Right lobe of liver (tissue), 6 donors: ENCODE results near the gene NUB1. TPM values are rescaled to one million over a fixed set of nuclear protein-coding genes. Genes with fewer than 3 reads are reported as not detected.
A peak's percentile ranks its signal among the peaks of the same experiment; 100 is the strongest.

Experiments used
- ATAC-seq, 4 donors: fragments of 200-7000 bp; cut with Tn5 transposase; one replicate each; pipeline ENCODE4 v1.9.1; 2020; ENCODE audit warnings: mild to moderate bottlenecking in 4 of 4, moderate library complexity in 4 of 4
- DNase-seq, 3 donors: peaks; one replicate each; pipeline ENCODE4 v3.0.0-alpha.2; 2020
- H3K27ac ChIP-seq, 3 donors: fragments of 200-600 bp; one replicate each; pipeline ENCODE4 v1.8.0; 2022
- H3K27me3 ChIP-seq, 2 donors: fragments of 200-600 bp; one replicate each; pipeline ENCODE4 v1.8.0; 2022
- H3K36me3 ChIP-seq, 4 donors: fragments of 200-600 bp; sonication (generic) in 1 of 4; one replicate each; pipeline versions ENCODE4 v1.5.1 to v1.8.0; 2017 to 2022; ENCODE audit warnings: control low read depth in 1 of 4
- H3K4me1 ChIP-seq, 4 donors: fragments of 200-600 bp; sonication (generic) in 1 of 4; one replicate each; pipeline versions ENCODE4 v1.5.1 to v1.8.0; 2017 to 2022; ENCODE audit warnings: control low read depth in 1 of 4
- H3K4me3 ChIP-seq, 3 donors: fragments of 200-600 bp; one replicate each; pipeline ENCODE4 v1.8.0; 2022
- H3K9me3 ChIP-seq, 4 donors: fragments of 200-600 bp; sonication (generic) in 1 of 4; one replicate each; pipeline versions ENCODE4 v1.5.1 to v1.8.0; 2017 to 2022; ENCODE audit warnings: control low read depth in 1 of 4
- CTCF ChIP-seq, 4 donors: fragments of 200-600 bp in 3 of 4; fragments of 450-650 bp in 1 of 4; IDR thresholded peaks; one replicate each; pipeline versions ENCODE4 v1.5.1 to v1.8.0; 2016 to 2022; ENCODE audit warnings: antibody characterized with exemption in 4 of 4, mild to moderate bottlenecking in 2 of 4
- POLR2A ChIP-seq: fragments of 450-650 bp; IDR thresholded peaks from one replicate; pipeline ENCODE4 v1.6.1; 2017; ENCODE audit warnings: antibody characterized with exemption, mild to moderate bottlenecking
- WGBS: methylation state at CpG from one replicate; pipeline ENCODE4 v1.1.6; 2018; ENCODE audit warnings: low coverage, low lambda C conversion rate; ENCODE audit not compliant: insufficient coverage; ENCODE audit errors: missing lambda C conversion rate; 5-methylcytosine and 5-hydroxymethylcytosine counted together
- intact Hi-C, 2 donors: fragments of 100-400 bp; cut with DNase I; formaldehyde crosslinking; loops; one replicate each; pipeline versions ENCODE4 v1.11.2 to v1.14.1; 2022
- total RNA-seq, 6 experiments: library from RNA; depleted of rRNA in 2 of 6; stranded (reverse); fragments of >200 nt in 2 of 6; fragmentation: NEBNext Ultra II Directional in 3 of 6; extraction: Animal tissue kit (Norgen Biotek cat#: 25700) in 3 of 6; gene quantifications; one replicate each; pipeline versions ENCODE4 v1.1.0 to v1.2.4, GENCODE V29; 2016 to 2023
- donor health status: DM: no; HTN: yes; CAD: no.
- donor health status: DM: no; HTN: no; CAD: no.
- donor health status: DM: no; HTN: no; CAD: no.
- donor health status: DM: no; HTN: yes; CAD: no.
- donor health status: DM: no; HTN: yes; CAD: no.

NUB1 gene
- total RNA-seq, 6 experiments from 2014 or later: 21.1 to 31.3 (median 26.2) TPM

DNA sequence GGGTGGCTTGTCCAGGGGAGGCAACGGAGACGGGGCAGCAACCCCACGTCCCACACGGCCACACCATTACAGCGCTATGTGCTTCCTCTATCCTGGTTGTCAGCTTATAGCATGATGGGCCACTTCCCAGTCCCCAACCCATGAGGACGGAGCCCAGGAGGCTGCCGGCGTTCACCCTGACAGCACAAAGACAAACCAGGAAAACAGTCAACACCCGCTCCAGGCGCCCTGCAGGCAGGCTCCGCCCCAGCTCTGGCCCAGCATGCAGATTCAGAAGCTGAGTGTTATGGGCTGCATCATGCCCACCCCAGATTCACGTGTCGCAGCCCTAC, 53.4 kb downstream of the NUB1 start:
- 60% methylated on average over 3 of the region's 13 CpGs for WGBS
- H3K9me3 ChIP-seq: no peaks in the 10 kb centered on the region
- DNase-seq: peak in 2 of 3 donors; percentile 6 to 19

DNA sequence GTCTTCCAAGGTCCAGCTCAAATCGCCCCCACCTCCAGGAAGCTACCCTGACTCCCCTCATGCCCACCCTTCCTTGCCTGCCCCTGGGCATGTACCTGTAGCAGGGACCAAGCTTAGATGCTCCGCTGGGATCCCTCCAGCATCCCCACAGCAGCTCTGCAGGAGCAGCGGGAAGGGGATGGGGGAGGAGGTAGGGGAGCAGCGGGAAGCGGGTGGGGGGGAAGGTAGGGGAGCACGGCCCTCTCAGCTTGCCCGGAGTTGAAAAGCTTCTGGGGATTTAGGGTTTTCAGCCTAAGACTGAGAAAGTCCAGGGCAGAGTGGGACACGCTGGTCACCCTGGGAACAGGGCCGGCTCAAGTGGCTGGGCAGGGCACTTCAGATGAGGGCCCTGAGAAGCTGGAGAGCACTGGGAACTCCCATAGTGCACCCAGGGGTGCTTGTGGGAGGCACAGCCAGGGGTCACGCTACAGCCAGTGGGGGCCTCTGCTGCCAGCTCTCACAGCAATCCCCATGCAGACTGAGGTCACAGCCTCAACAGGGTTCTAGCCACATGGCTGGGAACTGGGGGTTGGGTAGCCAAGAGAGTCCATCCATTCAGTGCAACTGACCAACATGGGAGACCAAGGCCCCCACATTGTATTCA, 54.8 kb downstream of the NUB1 start:
- Histone ChIP-seq H3K9me3 (no peaks in the 10 kb centered on the region), H3K27ac (no peak overlapping the region), H3K36me3 (no peaks in the 10 kb centered on the region), H3K27me3 (no peaks in the 10 kb centered on the region), H3K4me1 (no peaks in the 10 kb centered on the region), H3K4me3 (no peak overlapping the region)
- ATAC-seq (no peak), DNase-seq (peak in 1 of 3 donors; percentile 40)
- WGBS: 76% methylated on average over 6 of the region's 10 CpGs
- intact Hi-C loops: no loop called here
- TF ChIP-seq POLR2A: no peak
- no peak for TF ChIP-seq CTCF (IDR thresholded peaks at IDR 0.05)

More for the DNA sequence above, 53.4 kb downstream of the NUB1 start:
- no peak for ATAC-seq
- TF ChIP-seq CTCF (IDR thresholded peaks at IDR 0.05) (no peak), POLR2A (no peak)
- H3K4me3 ChIP-seq: no peak overlapping the region
- intact Hi-C loops: no loop called here
- H3K36me3 ChIP-seq: no peaks in the 10 kb centered on the region
- H3K4me1 ChIP-seq: no peaks in the 10 kb centered on the region
- no peaks in the 10 kb centered on the region for H3K27me3 ChIP-seq
- no peak overlapping the region for H3K27ac ChIP-seq

GRCh38 chr7:151397026-151397425, 55.4 kb downstream of the NUB1 start:
- no peaks in the 10 kb centered on the region for H3K36me3 ChIP-seq
- no peak for TF ChIP-seq POLR2A
- no peak for TF ChIP-seq CTCF (IDR thresholded peaks at IDR 0.05)
- WGBS: 86% methylated on average over 2 of the region's 13 CpGs
- intact Hi-C loops: no loop called here
- ATAC-seq: no peak
- no peak overlapping the region for H3K4me3 ChIP-seq
- peak in 1 of 3 donors; percentile 51 for DNase-seq
- no peak overlapping the region for H3K27ac ChIP-seq
- no peaks in the 10 kb centered on the region for H3K9me3 ChIP-seq
- no peaks in the 10 kb centered on the region for H3K4me1 ChIP-seq
- H3K27me3 ChIP-seq: no peaks in the 10 kb centered on the region

DNA sequence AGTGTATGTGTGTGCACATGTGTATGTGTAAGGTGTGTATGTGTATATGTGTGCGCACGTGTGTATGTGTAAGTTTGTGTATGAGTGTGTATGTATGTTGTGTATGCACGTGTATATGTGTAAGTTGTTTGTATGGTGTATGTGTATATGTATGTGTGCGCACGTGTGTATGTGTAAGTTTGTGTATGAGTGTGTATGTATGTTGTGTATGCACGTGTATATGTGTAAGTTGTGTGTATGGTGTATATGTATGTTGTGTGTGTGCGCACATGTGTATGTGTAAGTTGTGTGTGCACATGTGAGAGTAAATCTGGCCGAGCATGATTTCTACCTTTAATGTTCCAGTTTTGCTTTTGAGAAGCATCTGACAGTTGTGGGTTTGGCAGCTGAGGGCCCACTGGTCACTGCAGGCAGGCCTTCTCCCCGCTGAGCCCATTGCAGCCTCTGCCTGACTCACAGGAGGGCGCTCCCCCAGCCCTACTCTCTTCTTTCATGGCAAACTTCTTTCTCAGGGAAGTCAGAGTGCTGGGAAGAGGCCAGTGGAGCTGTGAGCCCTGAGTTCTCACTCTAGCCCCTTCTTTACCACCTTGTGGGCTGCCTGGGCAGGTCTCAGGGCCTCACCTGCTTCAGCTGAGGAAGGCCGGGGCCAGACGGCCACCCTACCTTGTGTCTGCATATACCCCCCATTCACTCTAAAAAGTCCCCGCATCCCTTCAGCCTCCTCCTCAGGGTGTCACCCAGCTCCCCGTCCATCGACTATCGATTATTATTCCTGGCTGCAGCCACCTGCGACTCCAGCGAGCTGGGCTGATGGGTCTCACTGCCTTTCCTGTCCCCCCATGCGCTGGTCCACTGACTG, 57.1 kb downstream of the NUB1 start:
- Histone ChIP-seq H3K4me3 (no peak overlapping the region), H3K36me3 (no peaks in the 10 kb centered on the region), H3K27ac (no peak overlapping the region), H3K9me3 (no peaks in the 10 kb centered on the region), H3K4me1 (peaks cover 0 to 1% (median under 1%) of the 10 kb centered on the region in 4 donors), H3K27me3 (no peaks in the 10 kb centered on the region)
- DNase-seq (peak in 2 of 3 donors; percentile 1 to 37), ATAC-seq (no peak)
- no peak for TF ChIP-seq POLR2A
- no peak for TF ChIP-seq CTCF (IDR thresholded peaks at IDR 0.05)
- WGBS: 91% methylated on average over 17 of the region's 19 CpGs
- intact Hi-C loops: no loop called here
